GM21737 (cell line): ENCODE measurements around the gene SMIM8.
A peak's percentile ranks its signal among the peaks of the same experiment; 100 is the strongest.

Experiments
- ATAC-seq: cut with Tn5 transposase; IDR thresholded peaks from one replicate; pipeline ENCODE4 v1.9.1; 2021; ENCODE audit warnings: mild to moderate bottlenecking, moderate library complexity; ENCODE audit not compliant: unreplicated experiment

SMIM8 gene

GRCh38 chr6:87333591-87334181 is 11.3 kb downstream of the SMIM8 start:
- ATAC-seq: no peak

GRCh38 chr6:87334683-87335082 is 12.3 kb downstream of the SMIM8 start:
- ATAC-seq: no peak

DNA sequence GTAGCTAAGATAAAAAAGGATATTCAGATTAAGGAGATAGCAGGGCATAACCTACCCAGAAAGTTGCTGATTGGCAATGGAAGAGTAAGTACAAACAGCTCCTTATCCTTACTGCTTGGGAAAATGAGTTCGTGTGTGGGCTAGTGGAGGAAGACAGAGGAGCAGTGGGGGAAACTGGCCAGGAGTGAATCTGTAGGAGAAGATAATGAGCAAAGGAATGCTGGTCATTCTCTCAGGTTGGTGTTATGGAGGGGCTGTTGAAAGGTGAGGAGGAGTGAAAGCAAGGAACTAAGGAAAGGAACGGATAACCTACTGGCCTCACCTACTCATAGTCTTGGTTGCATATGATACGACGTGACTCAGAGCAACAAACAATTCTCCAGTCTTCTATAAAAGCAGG is 14.0 kb downstream of the SMIM8 start:
- no peak for ATAC-seq

- no peak for ATAC-seq
These were observed 17.8 kb downstream of the SMIM8 start for GRCh38 chr6:87340230-87340629.

- ATAC-seq: no peak
These were observed 18.8 kb downstream of the SMIM8 start for GRCh38 chr6:87341158-87341557.

DNA sequence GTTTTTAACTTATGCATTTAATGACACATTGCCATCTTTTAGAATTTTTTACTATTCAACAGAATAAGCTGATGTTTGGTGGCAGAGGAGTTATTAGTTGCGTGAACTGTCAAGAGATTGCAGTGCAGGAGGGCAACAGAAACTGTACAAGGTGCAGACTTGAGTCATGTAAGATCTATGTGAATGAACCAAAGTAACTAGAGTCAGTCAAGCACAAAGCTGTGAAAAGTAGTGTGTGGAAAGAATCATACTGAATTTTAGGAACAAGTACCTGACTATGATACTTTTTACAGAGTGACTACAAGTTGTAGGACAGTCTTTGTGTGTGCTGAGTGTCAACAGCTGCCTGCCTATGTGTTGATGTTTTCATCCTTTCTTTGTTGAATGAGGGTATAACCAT is 19.5 kb downstream of the SMIM8 start:
- ATAC-seq: peak; percentile 93

DNA sequence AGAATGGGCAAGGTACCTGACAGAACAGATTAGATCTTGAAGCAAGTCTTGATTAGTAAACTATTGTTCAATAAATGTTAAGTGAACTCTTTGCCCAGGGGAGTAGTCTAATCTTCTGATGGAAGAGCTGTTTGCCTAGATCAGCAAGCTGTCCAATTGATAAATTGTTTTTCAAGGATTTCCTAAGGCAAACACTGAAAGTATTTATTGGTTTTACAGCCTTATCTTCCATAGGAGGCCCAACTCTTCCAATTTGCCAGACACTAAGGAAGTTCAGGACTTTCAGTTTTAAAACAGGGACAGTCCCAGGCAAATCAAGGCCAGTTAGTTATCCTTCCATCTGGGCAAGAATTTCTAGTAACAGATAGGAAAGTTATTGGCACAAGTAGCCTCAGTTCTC is 20.4 kb downstream of the SMIM8 start:
- ATAC-seq: no peak

DNA sequence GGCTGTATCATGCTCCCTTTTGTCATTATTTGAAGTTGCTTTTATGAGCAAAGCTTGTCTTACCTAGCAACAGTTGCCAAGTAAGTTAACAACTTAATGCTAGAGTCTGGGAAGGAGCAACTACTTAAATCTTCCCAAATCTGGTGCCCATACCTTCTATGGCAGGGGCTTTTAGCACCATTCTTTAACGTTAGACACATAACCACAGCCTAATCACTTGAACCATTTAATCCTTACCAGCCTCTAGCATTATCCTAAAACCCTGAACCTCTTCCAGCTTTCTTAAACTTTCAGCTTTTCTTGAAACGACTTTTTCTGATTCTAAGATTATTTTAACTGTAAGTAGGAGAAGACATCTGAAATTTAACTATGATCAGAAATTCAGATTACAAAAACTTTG is 22.3 kb downstream of the SMIM8 start, which contains the start of gene C6orf163:
TSS of gene C6orf163 (plus strand) at position 83 of the 400 bp plus-strand sequence. CDS start at position 370, 287 bp downstream.
- ATAC-seq: no peak

DNA sequence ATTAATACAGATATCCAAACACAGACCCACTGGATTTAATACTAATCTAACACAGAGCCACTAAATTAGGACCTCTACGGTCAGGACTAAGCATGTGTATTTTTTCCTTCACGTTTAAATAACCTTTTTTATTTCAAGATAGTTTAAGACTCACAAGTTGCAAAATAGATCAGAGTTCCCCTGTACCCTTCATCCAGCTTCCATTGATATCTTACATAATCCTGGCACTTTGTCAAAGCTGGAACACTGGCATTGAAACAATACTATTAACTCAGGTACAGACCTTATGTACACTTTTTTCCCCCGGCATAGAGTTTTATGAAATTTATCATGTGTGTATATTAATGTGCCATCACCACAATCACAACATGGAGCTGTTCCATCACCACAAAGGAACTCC is 24.3 kb downstream of the SMIM8 start:
- no peak for ATAC-seq

DNA sequence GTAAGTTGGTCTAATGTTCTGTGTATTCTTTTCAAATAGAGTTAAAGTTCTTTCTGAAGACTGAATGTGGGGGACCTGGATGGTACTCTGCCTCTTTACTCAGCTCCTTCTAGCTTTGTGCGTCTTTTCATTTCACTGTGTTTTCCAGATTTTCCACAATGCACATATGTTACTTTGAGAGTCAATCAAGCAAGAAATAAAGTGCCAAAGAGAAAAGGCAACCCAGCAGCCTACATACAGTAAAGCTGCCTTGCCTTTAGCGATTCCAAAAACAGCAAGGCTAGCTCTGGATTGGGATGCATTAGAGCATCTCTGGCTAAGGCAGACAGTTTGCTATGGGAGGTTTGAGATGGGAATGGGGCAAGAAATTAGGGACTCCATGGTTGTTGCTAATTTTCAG is 27.5 kb downstream of the SMIM8 start:
- ATAC-seq: no peak

DNA sequence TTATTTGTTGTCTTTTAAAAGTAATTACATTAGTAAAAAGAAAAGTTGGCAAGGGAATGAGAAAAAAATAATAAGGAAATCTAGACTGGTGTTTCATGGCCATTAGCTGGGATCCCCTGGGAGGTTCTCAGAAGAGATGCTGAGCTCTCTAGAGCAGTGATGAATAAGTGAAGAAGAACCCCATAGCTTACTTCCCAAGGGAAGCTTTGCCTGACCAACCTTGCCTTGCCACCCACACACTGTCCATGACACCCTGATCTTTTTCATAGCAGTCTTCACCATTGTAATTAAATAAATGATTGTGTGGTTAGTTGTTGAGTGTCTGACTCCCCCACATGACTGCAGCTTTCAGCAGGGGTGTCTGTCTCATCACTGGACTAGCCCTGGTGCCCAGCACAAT is 28.1 kb downstream of the SMIM8 start:
- no peak for ATAC-seq

DNA sequence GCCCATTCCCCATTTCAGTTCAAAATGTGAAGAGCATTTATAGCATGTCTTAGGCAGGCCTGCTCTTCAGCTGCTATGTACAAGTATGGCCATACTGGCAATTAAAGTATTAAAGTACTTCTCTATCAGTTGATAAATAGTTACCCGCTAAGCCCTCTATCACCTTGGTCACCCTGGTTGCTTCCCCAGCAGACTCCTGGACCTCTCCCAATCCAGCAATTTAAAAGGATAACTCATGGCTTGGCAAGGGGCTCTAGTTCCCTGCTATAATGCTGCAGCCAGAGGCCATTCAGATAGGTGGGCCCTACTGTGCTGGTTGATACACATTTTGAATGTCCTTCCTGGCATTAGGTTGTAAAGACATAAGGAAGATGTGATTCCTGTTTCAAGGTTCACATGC is 29.2 kb downstream of the SMIM8 start:
- ATAC-seq: no peak

DNA sequence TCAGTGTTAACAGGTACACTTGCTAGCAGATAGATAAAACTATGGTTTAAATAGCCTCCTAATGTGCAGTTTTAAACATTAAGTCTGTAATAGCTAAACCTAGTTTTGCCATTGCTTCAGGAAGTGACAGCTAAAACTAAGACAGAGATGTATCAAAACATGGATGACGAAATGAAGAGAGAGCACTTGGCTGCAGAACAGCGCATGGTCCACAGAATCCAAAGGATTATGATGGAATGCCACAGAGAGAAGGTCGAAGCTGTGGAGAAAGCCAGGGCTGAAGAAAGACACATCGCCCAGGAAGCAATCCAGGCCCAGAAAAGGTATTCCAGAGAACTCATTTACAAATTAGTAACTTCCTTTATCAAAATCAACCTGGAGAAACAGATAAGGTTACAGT is 33.8 kb downstream of the SMIM8 start:
- ATAC-seq: no peak

DNA sequence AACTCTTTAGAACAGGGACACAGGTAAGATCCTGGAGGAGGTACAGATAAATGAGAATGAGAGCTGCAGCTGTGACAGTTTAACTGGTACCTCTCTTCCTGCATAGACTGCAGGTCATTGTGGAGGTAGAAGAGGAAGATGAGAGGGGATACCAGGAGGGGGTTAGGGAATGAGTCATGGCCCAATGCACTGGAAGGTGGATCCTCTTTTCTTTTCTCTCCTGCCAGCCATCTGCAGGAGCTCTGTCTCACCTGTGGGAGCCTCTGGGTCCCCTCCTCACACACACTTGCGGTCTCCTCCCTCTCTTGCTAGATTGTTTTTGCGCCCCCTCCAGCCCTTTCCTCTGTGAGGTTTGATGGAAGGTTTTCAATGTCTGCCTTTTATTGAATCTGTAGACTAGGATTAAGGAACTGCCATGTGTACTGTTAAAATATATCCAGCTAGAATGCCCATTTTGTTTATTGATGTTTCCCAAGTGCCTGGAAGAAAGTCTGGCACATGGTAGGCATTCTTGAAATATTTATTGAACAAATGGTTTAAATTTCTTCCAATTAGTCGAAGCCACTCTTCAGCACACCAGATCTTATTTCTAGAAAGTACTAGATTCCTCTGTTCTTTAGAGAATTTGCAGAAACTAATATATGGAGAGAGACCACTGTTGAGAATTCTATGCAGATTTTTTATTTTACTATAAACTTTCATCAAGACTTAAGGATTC is 35.2 kb downstream of the SMIM8 start:
- no peak for ATAC-seq

DNA sequence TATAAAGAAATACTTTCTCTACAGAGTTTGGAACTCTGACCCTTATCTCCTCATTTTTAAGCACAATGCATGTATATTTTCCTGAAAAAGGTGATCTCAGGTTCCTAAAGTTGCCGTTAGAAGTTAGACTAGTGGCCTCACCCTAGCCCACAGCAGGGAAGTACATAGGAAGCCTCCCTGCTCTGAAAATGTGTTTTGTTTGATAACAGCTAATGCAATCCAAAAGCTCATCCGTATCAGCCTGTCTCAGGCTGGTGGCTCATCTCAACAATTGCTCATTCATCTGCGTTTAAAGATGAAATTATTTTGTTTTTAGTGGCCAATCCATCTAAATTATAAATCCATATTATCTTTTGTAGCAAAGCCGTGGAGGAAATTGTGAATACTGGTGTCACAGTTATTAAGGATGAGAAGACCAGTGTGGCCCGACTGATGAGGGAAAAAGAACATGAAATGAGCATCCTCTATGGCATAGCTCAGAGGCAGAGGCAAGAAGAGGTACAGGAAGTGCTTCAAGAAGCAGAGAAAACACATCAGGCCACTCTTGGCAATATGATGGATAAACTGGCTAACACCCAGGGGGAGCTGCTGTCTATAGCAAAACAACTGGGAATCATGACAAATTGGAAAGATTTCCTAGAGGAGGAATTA is 42.3 kb downstream of the SMIM8 start:
- ATAC-seq: no peak

DNA sequence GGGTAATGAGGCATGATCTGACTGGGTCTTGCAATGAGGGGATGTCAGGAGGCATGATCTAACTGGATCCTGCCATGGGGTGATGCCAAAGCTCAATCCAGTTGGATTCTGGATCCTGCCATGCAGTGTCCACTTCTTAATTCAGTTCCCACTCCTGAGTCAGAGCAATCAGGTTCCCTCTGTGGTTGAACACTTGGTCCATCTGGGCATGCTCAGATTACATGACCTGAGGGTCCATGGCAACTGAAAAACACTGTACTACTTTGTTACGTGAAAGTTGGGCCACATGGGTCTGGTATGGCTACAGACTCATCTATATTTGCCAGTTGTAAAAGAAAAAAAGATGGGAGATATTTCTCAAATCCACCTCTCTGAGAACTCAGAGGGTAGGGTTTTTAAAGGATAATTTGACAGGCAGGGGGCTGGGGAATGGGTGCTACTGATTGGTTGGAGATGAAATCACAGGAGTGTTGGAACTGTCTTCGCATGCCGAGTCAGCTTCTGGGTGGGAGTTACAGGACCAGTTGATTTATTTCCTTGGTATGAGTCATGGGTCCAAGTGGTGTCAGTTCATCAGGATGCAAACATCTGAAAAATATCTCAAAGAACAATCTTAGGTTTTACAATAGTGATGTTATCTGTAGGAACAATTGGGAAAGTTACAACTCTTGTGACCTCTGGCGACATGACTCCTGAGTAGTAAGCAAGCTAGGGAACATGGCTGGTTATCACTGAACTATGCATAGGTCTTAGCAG is 43.9 kb downstream of the SMIM8 start:
- no peak for ATAC-seq

DNA sequence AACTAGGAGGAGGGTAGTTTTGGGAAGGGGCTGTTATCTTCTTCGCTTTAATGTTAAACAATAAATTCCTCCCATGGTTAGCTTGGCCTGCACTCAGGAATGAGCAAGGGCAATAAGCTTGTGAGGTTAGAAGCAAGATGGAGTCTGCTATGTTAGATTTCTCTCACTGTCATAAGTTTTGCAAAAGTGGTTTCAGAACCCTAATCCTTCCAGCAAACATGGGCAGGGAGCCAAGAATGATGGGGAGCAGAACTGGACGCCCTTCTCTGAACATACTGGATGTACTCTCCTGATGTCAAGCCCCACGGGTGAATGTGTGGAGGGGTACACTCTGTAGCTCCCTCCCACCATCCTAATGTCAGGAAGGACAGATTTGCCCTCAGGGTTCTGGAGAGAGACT is 44.5 kb downstream of the SMIM8 start:
- ATAC-seq: no peak

DNA sequence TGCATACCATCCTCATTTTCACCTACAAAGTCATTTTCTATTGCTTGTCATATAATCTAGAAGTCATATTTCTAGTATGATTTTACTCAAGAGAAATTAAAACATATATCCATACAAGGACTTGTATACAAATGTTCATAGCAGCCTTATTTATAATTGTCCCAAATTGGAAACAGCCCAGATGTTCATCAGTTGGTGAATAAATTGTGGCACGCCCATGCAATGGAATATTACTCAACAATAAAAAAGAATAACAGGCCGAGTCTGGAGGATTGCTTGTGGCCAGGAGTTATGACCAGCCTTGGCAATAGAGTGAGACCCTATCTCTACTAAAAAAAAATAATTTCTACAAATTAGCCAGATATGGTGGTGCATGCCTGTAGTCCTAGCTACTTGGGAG is 51.0 kb downstream of the SMIM8 start:
- no peak for ATAC-seq

DNA sequence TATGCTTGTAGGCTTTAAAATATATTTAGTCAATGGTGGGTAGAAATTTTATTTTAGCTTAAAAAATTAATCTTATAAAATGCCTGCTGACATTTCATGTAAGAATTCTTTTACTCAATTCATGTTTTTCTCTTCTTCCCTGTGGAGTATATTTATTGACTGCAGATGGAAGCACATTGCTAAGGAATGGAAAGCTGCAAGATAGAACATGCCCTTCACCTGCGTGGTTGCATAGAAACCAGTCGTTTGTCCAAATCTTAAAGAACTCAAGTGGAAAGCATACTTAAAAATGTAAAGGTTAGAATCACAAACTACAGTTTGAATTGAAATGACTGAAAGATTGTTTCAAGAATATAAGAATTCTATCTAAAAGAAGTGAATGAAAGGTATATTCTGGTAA is 52.9 kb downstream of the SMIM8 start:
- no peak for ATAC-seq

GRCh38 chr6:87376643-87377042 is 54.3 kb downstream of the SMIM8 start:
- ATAC-seq: no peak

- no peak for ATAC-seq
These were observed 56.6 kb downstream of the SMIM8 start for GRCh38 chr6:87378947-87379346.

DNA sequence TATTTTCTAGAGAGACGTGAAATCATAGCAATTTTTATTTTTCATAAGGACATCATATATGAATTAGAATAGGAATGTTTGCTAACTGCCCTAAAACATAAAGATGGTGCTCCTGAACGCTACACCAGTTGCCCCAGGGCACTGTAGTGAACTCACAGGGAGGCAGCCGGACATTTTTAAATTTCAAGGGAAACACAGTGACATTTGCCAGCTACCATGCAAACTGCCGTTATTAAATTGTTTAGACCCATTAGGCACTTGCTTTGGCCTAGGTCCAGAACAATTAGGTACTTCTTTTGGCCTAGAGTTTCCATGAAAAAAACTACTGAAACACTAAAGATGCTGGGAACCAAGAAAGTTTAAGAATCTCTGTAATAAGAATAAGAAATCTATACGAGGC is 60.5 kb downstream of the SMIM8 start:
- ATAC-seq: no peak
